HUES48 (cell line): ENCODE measurements around the gene L3MBTL4.
"Not testable (repeated sequence)": the region's sequence is repeated elsewhere in the genome, so short reads cannot be mapped to it uniquely, and the experiment has no call there.

Source experiments
- H3K27ac ChIP-seq: one replicate; pipeline ENCODE4 v1.7.0; 2013; ENCODE audit warnings: low read depth, low read length, inconsistent platforms
- H3K27me3 ChIP-seq: 2 replicates; pipeline ENCODE4 v1.6.1; 2013; ENCODE audit warnings: mild to moderate bottlenecking, low read length; ENCODE audit not compliant: control insufficient read depth, insufficient read depth
- H3K36me3 ChIP-seq: 2 replicates; pipeline ENCODE4 v1.6.1; 2013; ENCODE audit warnings: low read length; ENCODE audit not compliant: control insufficient read depth, insufficient read depth
- H3K4me1 ChIP-seq: 2 replicates; pipeline ENCODE4 v1.6.1; 2013; ENCODE audit warnings: mild to moderate bottlenecking, low read length; ENCODE audit not compliant: control insufficient read depth, insufficient read depth
- H3K4me3 ChIP-seq: 2 replicates; pipeline ENCODE4 v1.5.1; 2013; ENCODE audit warnings: mild to moderate bottlenecking, low read depth, low read length
- H3K9ac ChIP-seq: 2 replicates; pipeline ENCODE4 v1.6.1; 2013; ENCODE audit warnings: mild to moderate bottlenecking, low read depth, low read length, moderate library complexity
- H3K9me3 ChIP-seq: 2 replicates; pipeline ENCODE4 v1.6.1; 2013; ENCODE audit warnings: low read length; ENCODE audit not compliant: control insufficient read depth, insufficient read depth

Gene L3MBTL4

DNA sequence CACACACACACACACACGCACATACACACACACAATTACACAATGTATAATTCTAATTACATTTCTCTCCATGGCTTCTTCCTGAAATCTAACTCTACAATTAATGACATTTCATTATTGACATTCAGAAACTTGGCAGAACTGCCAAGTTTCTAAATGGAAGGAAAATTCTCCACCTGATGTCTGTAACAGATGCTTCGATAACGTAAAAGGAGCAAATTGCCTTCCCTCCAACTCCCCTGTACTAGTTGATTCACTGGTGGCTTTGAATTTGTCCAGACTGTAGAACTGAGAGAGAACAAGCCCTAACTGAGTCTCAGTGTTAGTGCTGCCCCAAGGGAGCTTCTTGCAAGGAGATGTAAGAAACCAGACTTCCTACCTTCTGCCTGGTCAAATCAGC lies 264.3 kb downstream of the L3MBTL4 start:
- Histone ChIP-seq H3K4me1 (no peaks in the 10 kb centered on the region), H3K36me3 (no peaks in the 10 kb centered on the region), H3K27ac (no peak overlapping the region), H3K9ac (no peak overlapping the region), H3K9me3 (no peaks in the 10 kb centered on the region), H3K27me3 (no peaks in the 10 kb centered on the region), H3K4me3 (no peak overlapping the region)

DNA sequence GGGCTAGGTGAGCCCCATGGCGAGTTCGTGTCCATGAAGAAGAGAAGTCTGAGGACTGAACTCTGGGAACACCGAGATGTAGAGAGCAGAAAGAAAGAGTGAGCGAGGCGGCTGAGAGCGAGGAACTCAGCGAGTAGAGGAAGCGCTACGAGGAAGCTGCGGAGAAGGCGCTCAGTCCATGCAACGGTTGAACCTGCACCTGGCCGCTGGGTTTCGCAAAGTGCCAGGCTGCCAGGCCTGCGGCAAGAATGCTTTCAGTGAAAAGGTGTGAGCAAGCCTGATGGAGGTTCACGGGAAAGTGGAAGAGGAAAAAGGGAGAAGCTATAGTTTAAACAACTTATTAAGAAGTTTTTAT lies 268.4 kb downstream of the L3MBTL4 start:
- no peak overlapping the region for H3K4me3 ChIP-seq
- H3K4me1 ChIP-seq = no peaks in the 10 kb centered on the region
- no peak overlapping the region for H3K27ac ChIP-seq
- no peaks in the 10 kb centered on the region for H3K36me3 ChIP-seq
- H3K9me3 ChIP-seq = no peaks in the 10 kb centered on the region
- no peaks in the 10 kb centered on the region for H3K27me3 ChIP-seq
- no peak overlapping the region for H3K9ac ChIP-seq

DNA sequence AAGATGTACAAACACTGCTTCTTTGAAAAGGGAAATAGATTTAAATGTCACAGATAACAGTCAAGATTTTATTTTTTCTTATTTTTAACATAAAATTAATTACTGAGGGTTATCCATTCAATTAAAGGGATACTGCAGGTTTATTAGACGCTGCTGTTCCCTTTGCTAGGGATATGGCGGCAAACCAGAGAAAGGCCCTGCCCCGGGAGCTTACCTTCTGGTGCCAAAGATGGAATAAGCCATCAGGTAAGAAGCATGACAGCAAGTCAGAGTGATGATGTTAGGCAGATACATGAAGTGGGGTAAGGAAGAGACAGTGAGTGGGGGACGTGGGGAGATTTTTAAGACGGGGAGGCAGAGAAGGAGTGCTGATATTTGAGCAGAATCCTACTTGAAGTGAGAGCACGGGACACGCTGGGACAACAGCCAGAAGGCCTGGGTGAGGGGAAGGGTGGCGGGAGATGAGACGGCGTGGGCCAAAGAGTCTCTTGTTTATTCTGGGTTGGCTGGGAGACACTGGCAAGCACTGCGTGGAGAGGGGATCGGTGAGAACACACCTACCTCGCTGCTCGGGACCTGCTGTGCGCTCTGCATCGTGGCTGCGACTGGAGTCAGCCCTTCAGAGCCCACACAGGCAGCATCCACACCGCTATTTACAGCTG lies 268.9 kb downstream of the L3MBTL4 start:
- H3K9me3 ChIP-seq = no peaks in the 10 kb centered on the region
- no peaks in the 10 kb centered on the region for H3K27me3 ChIP-seq
- no peak overlapping the region for H3K9ac ChIP-seq
- no peaks in the 10 kb centered on the region for H3K36me3 ChIP-seq
- no peak overlapping the region for H3K4me3 ChIP-seq
- no peak overlapping the region for H3K27ac ChIP-seq
- H3K4me1 ChIP-seq = no peaks in the 10 kb centered on the region

DNA sequence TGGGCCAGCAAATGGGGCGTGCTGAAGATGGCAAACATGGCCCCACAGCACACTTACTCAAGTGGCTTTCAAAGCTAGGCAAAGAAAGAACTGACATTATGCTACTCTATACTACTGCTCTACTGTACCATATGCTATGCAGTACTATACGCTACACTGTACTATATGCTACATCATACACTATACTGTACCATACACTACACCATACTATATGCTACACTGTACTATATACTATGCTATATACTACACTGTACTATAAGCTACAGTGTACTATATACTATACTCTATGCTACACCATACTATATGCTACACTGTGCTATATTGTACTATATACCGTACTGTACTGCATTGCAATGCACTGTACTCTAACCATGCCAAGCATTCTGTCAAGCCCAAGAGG lies 275.7 kb downstream of the L3MBTL4 start:
- H3K4me1 ChIP-seq = no peaks in the 10 kb centered on the region
- H3K4me3 ChIP-seq = no peak overlapping the region
- no peak overlapping the region for H3K27ac ChIP-seq
- no peaks in the 10 kb centered on the region; the same call in 1 of the 2 replicates for H3K9me3 ChIP-seq
- no peak overlapping the region for H3K9ac ChIP-seq
- H3K36me3 ChIP-seq = no peaks in the 10 kb centered on the region
- H3K27me3 ChIP-seq = no peaks in the 10 kb centered on the region

DNA sequence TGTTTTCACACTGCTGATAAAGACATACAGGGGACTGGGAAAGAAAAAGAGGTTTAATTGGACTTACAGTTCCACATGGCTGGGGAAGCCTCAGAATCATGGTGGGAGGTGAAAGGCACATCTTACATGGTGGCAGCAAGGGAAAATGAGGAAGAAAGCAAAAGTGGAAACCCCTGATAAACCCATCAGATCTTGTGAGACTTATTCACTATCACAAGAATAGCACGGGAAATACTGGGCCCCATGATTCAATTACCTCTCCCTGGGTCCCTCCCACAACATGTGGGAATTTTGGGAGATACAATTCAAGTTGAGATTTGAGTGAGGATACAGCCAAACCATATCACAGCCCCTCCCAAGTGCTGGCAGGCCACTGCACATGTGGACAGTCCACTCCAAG lies 278.8 kb downstream of the L3MBTL4 start:
- not testable (repeated sequence) for H3K9me3 ChIP-seq, H3K9ac ChIP-seq, H3K27ac ChIP-seq, H3K4me1 ChIP-seq, H3K4me3 ChIP-seq, H3K27me3 ChIP-seq, H3K36me3 ChIP-seq

DNA sequence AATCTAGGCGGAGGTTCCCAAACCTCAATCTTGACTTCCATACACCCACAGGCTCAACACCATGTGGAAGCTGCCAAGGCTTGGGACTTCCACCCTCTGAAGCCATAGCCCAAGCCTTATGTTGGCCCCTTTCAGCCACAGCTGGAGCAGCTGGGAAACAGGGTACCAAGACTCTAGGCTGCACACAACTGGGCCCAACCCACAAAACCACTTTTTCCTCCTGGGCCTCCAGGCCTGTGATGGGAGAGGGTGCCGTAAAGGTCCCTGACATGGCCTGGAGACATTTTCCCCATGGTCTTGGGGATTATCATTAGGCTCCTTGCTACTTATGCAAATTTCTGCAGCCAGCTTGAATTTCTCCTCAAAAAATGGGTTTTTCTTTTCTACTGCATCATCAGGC lies 279.7 kb downstream of the L3MBTL4 start:
- H3K9ac ChIP-seq, H3K36me3 ChIP-seq, H3K27me3 ChIP-seq, H3K27ac ChIP-seq, H3K4me3 ChIP-seq, H3K4me1 ChIP-seq, H3K9me3 ChIP-seq: not testable (repeated sequence)

DNA sequence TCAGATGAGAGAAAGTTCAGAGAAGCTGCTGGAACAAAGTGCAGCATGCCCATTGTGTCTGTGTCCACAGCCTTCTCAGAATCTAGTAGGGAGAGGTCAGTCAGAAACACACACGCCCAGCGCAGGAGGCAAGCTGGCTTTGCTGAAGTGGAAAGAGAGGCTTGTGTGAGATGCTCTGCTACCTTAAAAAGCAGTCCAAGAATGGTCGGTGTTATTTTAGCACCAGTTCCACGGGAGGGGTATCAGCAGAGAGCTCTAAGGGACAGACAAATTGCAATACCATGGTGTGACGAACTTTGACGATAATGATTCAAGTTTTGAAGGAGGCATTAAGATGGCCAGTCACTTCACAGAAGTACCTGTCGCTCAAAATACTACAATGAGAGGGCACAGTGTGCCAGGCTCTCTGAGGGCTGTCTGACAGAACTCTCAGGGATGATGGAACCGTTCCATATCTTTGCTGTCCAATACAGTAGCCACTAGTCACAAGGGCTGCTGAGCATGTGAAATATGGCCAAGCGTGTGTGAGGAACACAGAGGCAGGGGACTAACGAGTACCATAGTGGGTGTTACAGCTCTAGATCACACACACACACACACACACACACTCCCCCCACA lies 281.9 kb downstream of the L3MBTL4 start:
- Histone ChIP-seq H3K36me3 (no peaks in the 10 kb centered on the region), H3K9me3 (no peaks in the 10 kb centered on the region; the same call in 1 of the 2 replicates), H3K27me3 (no peaks in the 10 kb centered on the region), H3K9ac (no peak overlapping the region), H3K27ac (no peak overlapping the region), H3K4me3 (no peak overlapping the region), H3K4me1 (no peaks in the 10 kb centered on the region)

DNA sequence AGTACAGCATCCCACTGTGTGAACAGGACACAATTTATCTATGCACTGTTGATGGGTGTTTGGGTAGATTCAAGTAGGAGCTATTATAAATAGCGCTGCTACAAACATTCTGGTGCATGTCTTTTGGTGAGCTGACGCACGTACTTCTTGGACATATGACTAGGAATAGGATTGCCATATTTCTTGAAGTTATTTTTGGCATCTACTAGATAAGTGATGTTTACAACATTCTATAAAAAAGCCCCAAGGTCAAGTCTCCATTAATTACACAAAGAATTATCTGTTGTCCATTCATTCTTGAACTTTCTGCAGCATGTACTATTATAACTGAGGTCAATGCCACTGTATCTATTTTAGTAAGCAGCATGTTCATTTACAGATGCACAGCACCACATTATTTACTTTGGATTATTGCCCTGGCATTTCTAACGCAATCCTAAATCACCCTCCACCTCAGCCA lies 293.9 kb downstream of the L3MBTL4 start:
- Histone ChIP-seq H3K9me3 (no peaks in the 10 kb centered on the region), H3K9ac (no peak overlapping the region), H3K4me3 (no peak overlapping the region), H3K27me3 (no peaks in the 10 kb centered on the region), H3K27ac (no peak overlapping the region), H3K4me1 (peaks cover 9% of the 10 kb centered on the region; the same call in 1 of the 2 replicates), H3K36me3 (no peaks in the 10 kb centered on the region)

DNA sequence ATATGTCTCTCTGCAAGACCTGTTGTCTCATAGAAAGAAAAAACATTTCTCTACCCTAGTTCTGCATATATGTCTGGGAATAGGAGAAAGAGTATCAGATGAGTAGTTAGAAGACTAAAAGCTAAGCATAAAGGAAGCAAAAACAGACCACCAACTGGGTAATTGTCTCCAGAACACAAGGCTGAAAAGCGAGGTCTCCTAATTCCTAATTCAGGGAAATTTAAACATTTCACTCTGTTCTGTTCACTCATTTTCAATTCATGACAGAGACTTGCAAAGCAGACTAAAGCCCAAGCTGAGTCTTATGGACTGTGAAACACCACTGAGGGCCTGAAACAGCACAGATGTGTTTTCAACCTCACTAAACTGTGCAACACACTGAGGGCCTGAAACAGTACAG lies 294.9 kb downstream of the L3MBTL4 start:
- Histone ChIP-seq H3K27me3 (no peaks in the 10 kb centered on the region), H3K9me3 (no peaks in the 10 kb centered on the region), H3K36me3 (no peaks in the 10 kb centered on the region), H3K4me3 (no peak overlapping the region), H3K27ac (no peak overlapping the region), H3K4me1 (peaks cover 9% of the 10 kb centered on the region; the same call in 1 of the 2 replicates), H3K9ac (no peak overlapping the region)

DNA sequence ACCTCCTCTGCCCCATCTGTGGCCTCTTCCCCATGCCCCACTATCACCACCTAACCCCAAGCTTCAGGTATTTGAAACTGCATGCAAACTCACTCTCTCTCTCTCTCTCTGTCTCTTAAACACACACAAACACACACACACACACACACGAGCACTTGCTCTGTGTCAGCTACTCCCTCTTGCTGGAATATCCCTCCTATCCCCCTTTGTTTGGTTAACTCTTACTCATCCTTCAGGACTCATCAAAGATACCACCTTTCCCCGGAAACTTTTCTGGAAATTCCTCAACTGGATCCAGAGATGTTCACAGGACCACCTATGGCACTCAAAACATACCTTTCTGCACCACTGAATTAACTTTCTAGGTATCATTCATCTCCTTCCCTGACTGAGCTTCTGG lies 296.6 kb downstream of the L3MBTL4 start:
- Histone ChIP-seq H3K27ac (no peak overlapping the region), H3K4me1 (peaks cover 9% of the 10 kb centered on the region; the same call in 1 of the 2 replicates), H3K27me3 (no peaks in the 10 kb centered on the region), H3K9ac (no peak overlapping the region), H3K4me3 (no peak overlapping the region), H3K9me3 (no peaks in the 10 kb centered on the region), H3K36me3 (no peaks in the 10 kb centered on the region)

DNA sequence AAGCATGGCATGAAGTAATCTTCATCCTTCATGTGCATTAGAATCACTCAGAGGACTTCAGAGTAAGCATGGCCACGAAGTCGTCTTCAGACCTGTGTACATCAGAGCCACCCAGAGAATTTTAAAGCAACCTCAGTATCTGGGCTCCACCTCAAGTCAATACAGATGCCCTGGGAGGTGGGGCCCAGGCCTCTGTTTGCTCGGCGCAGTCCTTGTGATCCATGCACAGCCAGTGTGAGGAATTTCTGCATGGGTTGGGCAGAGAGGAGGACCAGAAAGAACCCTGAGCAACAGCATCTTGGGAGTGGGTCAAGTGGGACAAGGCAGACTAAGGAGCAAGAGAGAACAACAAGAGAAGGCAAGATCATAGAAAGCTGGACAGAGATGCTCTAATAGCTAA lies 299.0 kb downstream of the L3MBTL4 start:
- Histone ChIP-seq H3K27ac (no peak overlapping the region), H3K36me3 (no peaks in the 10 kb centered on the region), H3K9me3 (no peaks in the 10 kb centered on the region), H3K27me3 (no peaks in the 10 kb centered on the region), H3K4me1 (peaks cover 9% of the 10 kb centered on the region; the same call in 1 of the 2 replicates), H3K9ac (no peak overlapping the region), H3K4me3 (no peak overlapping the region)
